RPMI8226 (cell line): Measurements from ENCODE around the gene RIPK4.

Experiments used
- DNase-seq: peaks from one replicate; pipeline ENCODE4 v3.0.0-alpha.2; 2015

Gene RIPK4

DNA sequence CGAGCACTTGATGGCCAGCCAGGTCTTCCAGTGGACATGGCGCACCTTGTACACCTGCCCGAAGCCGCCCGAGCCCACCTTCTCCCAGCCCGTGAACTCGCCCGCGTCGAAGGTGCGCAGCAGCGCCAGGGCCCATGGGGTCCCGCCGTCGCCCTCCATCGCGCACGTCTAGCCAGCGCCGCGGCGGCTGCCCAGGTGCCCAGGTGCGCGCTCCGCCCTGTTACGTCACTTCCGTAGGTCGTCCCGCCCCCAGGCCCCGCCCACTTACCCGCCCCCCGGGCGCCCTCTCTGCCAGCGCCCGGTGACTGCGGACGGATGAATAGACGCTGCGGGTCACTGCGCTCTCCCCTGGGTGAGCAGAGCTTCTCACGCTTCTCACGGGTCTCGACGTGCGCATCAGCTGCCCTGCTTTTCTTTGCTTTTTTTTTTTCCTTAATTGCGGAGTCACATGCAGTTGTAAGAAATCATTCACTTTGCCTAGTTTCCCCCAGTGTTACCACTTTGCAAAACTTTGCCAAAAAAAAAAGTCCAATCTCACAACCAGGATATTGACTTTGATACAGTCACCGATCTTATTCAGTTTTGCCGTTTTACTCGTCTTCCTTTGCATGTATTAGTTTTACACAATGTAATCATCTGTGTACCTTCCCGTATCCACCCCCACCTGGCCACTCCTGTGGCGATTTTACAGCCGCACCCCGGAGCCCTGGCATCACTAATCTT is at the start of gene RIPK4:
RIPK4 (minus strand) TSS at position 170 of the 723 bp plus-strand sequence; CDS start at position 159, 11 bp downstream.
- peak; percentile 94 for DNase-seq

DNA sequence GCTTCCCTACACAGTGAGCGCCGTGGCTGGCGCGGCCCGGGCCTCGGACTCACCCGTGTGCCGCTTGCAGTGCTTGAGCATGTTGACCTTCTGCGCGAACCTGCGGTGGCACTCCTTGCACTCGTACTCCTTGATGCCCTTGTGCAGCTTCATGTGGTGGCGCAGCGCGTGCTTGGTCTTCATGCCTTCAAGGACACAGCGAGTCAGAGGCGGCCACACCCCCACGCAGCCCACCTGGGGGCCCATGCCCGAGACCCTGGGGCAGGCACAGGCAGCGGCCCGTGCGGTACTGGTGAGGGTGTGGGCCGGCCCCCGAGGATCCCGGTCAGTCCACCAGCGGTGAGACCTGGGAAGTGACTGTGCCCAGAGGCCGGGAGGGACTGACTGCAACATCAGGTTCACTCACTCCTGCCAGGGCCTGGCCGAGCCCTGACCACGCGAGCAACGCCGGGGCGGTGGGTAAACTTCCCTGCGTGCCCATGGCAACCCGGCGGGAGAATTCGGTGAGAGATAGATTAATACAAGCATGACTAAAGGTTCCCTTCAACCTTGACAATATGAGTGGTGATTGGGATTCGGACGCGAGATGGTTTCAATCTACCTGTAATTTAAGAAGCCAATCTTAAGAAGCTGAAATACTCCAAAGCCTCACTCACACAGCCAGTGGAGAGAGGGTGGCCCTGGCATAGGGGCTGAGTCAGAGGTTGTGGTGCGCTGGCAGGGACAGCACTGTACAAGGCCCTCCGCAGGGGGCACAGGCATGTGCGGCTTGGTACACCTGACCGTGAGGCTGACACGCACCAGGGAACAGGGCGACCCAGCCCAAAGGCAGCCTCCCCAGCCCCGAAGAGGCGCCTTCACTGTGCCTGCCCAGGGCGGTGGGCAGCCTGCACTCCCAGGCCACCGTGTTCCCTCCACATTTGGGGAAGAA is 49.1 kb upstream of the RIPK4 start:
- DNase-seq, result no peak

DNA sequence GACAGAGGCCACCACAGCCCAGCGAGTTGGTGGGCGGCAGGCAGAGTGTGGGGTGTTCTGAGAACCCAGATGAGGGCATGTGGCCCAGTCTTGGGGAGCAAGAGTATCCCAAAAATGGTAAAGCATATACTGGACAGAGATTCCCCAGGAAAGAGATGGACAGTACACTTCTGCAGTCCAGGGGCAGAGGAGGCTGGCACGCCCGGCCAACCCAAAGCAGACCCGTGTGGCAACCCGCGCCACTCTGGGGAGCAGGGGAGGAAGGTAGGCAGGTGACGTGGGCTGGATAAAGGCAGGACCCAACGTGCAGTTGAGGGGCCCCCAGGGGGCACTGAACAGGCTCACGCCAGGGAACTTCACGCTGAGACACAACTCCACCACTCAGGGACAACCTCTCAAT is 46.4 kb upstream of the RIPK4 start:
- no peak for DNase-seq

DNA sequence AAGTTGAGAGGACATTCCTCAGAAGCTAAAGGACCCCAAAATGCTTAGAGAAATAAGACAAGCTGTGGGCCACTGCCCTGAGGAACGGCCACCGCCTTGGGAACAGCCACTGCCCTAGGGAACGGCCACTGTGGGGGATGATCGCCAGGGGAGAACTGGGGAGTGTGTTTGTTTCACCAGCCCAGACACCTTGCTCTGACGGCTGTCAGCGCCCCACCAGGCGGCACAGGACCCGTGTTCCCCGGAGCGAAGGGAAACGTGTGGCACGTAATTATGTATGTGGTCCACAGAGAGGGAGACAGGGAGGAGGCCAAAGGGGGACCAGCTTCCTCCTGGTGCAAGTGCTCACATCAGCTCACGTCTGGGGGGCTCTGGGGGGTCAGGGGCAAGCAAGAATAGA is 45.8 kb upstream of the RIPK4 start:
- no peak for DNase-seq

DNA sequence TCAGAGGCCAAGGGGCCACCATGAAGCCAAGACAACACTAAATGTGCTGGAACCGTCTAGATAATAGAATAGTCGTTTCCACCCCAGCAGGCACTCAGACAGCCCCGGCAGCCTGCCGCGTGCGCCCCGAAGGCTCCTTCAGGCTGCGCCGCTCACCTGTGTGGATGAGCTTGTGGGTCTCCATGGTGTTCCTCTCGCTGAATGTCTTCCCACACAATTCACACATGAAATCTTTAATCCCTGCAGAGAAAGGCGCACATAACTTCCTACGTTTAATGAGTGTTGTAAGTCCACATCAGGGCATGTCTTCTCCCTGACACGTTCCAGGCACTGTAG is 43.7 kb upstream of the RIPK4 start:
- DNase-seq, result no peak

DNA sequence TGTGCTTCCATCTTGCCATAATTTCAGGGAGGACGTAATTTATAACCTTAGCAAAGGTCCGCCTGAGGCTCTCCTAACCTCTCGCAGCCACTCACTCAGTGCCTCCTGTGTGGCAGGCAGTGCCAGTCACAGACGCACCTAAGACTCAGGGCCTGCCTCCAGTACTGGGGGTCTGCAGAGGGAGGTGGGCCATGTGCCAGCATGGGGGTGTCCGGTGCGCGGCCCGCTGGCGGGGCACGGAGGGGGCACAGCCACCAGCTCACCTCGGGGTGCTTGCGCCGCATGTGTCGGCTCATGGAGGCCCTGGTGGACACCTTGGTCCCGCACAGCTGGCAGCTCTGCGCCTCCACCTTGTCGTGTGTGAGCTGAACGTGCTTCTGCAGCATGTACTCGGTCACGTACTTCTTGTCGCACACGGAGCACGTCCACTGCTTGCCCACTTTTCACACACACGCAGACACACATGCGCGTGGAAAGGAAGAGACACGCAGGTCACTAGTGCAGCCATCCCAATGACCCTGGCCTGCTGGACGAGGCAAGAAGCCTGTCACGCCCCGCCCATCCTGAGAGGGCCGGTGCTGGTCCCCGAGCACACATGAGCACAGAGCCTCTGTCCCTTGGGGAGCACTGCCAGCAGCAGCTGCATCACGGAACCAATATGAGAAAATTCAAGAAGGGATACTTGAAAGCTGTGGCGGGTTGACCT is 43.2 kb upstream of the RIPK4 start:
- no peak for DNase-seq

DNA sequence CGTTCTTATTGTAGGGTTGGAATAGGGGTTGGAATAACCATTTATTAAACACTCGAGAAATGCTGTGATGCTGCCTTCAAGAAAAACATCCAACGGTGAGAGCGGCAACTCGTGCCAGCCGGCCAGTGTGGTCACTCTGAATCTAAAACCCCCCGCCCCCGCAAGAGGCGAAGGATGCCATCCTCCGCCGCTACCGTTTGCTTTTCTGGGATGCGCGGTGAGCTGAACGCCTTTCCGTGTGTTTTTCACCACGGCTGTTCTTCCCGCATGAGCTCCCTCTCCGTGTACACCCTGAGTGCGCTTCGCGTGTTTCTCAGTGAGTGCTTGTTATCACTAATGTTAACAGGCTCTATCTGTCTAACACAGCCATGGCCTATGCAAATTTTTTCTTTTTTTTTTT is 42.0 kb upstream of the RIPK4 start:
- no peak for DNase-seq

DNA sequence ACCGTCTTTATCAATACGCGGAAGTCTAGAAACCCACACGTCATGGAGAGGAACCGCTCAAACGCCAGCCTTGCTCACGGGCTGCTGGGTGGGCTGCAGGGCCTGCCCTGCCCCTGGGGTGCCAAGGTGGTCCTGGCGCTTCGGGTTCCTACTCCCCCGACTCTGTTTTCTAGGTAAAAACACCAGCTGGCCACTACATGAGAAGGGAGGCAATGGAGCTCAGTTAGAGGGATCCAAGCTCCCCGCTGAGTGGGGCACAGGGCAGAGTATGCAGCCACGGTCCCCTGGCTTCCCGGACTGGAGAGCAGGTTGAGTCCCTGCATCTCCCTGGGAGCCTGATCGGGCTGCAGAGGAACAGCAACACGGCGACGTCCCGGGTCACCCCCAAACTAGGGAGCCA is 41.2 kb upstream of the RIPK4 start:
- DNase-seq, result no peak

DNA sequence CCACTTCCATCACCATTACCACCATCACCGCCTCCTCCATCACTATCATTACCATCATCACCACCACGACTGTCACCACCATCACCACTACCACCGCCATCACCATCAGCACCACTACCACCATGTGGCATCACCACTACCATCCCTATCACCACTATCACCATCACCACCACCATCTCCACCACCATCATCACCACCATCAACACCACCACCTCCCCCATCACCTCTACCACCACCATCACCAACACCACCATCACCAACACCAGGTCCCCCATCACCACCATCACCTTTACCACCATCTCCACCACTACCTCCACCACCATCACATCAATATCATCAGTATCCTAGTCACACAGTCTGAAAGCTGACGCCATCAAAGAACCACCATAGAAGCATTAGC is 39.9 kb upstream of the RIPK4 start:
- DNase-seq, result no peak

DNA sequence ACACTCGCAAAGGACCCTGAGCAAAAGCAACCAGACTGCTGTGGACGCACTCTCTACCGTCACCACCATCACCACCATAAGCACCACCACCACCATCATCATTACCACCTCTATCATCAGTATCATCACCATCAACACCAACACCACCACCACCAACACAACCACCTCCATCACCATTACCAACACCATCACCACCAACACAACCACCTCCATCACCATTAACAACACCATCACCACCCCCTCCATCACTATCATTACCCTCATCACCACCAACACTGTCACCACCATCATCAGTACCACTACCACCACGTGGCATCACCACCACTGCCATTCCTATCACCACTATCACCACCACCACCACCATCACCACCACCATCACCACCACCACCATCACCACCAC is 38.8 kb upstream of the RIPK4 start:
- DNase-seq, result no peak

DNA sequence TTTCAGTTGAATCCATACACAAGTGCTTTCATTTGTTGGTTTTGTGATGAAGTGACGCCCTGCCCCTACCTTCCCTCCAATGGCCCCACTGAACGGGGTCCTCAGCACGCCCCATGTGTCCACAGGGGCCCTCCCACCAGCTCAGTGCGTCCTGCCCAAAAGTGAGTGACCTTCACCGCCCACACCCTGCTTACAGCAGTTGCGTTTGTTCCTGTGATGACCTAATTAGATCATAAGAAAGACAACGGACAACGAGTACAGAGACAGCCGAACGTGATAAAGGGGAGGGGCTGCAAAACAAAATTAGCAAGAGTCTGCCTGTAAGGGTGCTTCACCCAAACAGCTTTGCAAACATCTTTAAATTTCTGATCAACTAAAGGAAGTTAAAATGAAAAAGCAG is 38.2 kb upstream of the RIPK4 start:
- no peak for DNase-seq

DNA sequence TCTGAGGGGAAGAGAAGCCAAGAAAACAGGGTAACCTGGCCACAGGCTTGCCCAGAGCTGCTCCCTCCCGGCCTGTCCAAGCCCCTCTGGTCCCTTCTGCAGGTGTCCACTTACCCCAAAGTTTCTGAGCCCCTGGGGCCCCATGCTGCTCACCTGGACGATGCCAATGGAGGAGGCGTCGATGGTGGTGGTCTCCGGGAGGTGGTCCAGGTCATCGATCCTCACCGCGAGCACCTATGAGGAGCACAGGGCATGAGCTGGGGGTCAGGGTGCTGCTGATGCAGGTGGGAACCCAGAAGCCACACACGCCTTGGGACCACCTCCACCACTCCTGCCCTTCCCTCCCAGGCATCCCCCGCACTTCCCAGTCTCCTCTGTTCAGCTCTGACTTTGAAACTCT is 37.5 kb upstream of the RIPK4 start:
- DNase-seq, result no peak

DNA sequence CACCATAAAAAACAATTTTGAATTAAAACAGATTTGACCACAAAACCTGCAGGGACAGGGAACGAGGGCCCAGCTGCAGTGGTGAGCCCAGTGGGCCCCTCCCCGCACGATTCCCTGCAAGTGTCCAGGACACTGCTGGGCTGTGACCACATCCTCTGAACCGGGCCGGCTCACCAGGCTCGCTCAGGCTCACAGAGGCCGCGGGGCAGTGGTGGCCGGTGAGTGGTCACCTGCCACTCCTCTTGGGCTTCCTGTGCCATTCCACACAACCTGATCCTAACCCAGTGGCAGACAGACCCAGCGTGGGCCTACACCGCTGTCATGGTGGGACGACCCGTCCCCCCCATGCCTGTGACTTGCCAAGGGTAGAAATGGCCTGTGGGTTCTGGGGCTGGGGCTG is 36.5 kb upstream of the RIPK4 start:
- DNase-seq, result no peak

DNA sequence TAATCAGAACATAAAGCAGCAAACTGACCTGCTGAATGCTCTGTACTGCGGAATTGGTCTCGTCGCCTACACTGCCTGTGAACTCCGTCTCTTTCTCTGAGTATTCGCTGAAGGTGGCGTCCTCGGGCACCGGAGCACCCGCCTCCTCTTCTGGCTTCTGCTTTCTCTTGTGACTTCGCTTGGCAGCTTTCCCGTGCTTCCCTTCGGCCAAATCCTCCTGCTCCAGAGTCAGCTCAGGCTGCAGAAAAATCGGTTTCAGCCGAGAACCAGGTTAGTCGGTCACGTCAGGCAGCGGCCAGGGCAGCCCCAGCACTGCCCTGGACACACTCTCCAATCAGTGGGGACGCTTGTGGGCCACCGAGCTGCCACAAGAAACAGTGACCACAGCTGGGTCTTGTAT is 35.8 kb upstream of the RIPK4 start:
- no peak for DNase-seq

DNA sequence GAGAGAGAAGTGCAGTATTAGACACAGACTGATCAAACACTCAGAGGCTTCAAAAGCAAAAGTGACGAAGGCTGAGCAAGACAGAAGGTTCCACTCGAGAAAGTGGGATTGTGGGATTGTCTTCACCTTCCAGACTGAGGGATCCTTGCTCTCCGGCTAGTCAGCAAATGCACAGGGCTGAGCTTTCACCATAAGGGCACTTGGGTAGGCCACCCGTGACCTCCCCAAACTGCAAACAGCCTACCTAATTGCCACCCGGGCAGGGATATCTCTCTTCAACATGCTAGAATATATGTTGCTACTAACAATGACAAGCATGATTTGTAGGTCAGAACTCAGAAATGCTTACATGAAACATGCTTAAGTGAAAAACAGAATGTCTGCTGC is 35.3 kb upstream of the RIPK4 start:
- no peak for DNase-seq

DNA sequence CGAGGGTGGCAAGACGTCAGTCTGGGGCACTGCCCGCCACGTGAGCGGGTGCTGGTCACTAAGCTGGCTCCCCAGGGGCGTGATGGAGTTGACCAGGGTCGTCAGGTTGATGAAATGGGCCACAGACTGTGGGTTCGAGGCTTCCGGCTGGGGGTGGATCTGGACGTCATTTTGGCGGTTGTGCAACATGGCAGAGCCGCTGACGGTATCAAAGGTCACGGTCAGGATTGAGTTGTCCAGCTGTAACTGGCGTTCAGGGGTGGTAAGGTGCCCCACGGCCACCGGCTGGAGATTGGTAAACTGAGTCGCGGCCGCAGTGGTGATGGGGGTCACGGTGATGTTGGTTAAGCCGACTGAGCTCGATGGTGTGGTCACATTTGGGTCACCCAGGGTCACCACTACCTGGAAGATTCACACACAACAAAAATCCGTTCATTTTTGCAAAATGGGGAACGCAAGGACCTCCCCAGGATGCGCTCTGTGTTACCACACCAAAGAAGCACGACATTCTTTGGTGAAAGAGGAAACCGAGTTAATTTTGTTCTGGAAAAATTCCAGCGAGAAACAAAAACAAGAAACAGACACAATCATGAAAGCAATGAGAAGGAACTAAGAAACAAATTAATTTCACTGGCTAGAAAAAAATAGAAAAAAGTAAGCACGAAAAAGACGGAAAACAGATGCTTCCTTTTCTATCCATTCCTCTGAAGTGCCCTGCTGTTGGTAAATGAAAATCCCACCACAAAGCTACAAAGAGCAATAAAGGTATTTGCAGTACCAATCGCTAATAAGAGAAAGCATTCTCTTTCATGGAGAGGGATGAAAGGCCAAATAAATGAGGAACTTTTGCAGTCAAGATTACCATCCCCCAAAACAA is 34.7 kb upstream of the RIPK4 start:
- no peak for DNase-seq

DNA sequence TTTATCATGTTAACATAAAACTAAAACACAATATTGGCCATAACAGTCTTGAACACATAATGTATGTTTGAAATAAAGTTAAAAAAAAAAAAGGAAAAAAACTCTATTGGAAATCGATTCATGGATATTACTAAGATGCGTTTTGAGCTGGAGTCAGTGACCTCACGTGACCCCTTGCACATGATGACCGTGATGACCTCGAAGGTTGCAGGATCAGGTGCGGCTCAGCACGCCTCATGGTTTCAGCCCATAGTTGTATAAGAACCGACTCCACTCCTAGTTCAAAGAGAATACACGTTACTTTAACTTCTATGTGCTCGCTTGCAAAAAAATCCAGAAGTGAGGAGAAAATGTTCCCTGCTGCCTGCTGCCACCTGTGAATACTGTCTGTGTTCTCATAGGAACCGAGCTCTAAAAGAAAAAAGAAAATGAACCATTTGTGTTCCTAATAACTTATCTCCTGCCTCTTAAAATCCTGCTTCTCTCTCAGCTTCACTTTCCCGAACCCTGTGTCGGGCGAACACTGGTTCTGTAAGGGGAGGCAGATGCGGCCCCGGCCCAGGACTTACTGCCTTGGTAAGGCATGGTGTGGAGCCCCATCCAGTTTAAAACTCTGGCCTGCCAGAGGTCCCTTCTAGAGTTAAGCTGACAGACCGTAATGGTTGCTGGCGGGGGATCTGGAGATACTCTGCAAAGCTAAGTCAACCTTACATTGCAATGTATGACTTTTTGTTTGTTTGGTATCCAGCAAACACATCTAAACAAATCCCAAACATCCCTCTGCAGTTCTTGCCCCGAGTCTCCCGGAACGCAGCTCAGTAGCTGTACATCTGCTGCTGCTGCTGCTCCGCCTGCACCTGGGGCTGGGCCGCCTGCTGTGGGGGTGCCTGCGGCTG is 33.8 kb upstream of the RIPK4 start:
- no peak for DNase-seq

DNA sequence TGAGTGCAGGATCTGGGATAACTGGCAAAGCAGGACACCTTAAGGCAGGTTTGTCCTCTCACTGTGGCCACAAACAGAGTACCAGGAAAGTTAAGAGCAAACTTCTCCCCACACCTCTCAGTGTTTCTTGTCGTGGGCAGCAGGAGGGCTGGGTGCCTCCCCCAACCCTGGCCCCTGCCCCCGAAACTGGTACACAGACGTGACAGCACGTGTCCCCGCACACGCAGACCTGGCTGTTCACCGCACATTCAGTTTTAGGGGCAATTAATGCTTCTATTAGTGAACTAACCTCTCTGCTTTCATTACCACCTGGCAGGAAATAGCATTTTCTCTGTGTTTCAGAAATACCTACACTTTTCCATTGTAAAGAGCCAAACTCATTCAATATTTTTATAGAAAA is 32.9 kb upstream of the RIPK4 start:
- DNase-seq, result no peak

DNA sequence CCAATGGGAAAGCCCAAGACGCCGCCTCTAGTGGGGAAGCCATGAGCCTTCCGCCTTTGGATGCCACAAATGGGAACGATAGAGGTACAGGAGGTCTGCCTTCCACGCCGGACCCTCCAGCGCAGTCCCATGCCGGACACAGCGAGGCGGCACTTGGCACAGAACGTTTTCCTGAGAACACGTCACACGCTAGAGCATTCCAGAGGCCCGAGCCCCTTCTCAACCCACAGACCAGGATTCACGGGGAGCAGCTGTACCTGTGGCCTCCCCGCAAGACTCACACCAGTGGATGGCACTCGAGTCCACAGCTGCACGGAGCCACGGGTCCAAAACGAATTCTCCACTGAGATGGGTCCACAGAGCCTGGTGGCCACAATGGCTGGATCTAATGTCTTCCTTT is 31.5 kb upstream of the RIPK4 start:
- DNase-seq, result no peak

DNA sequence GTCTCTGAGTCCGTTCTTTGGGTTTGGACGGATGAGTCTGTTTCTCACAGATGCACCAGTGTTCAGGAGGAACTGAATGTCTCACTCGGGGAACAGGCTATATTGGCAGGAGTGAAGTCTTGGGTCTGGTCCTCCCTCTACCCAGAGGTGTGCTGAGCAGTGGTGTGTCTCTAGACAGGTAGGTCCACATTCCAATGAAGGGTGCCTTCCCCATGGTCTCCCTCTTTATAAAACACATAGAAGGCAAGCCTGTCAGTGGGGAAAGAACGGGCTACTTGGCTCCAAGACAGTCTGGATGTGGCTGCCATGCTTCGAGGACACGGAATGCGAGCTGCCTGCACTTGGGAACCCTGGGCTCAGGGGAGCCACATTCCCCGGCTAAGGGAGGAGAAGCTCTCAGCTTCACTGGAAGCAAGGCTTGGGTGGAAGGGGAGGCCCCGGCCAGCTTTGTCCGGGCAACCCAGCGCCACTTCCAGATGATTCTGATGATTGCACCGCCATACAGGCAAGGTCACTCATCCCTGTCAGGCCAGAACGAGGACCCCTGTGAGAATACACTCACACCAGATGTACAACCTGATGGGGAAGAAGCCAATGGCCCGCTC is 29.7 kb upstream of the RIPK4 start:
- no peak for DNase-seq

DNA sequence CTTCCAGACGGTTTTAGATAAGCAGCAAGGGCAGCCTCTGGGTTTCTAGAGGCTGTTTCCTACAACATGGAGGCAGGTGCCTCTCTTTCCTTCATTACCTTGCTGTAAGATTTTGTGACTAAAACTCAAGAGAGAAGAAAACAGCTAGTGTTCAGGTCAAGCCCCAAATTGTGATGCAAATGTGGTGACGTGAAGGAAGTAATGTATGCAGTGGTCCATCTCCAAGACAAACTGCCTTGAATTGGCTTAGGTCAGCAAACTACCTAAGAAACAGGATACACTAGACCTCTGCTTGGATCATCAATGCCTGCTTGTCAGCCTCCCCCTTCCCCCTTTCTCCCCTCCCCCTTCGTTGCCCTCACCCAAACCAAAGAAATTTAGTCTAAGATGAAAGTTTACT is 28.9 kb upstream of the RIPK4 start:
- DNase-seq, result no peak
